Measurements from ENCODE around the gene CACNA1C.

- TF ChIP-seq CTCF (IDR thresholded peaks at IDR 0.05) (no peak), POLR2A (IDR thresholded peaks at IDR 0.05) (no peak), POLR2AphosphoS5 (IDR thresholded peaks at IDR 0.05) (no peak), EP300 (IDR thresholded peaks at IDR 0.05) (no peak)
These were observed 581.7 kb downstream of the CACNA1C start for GRCh38 chr12:2634471-2634870.
